HepG2 (cell line): ENCODE data around the gene CKAP2. TPM values are rescaled to one million over a fixed set of nuclear protein-coding genes. Genes with fewer than 3 reads are reported as not detected.

Experiments
- AKAP8 ChIP-seq: sonication (generic); formaldehyde crosslinking; IDR thresholded peaks from 2 replicates; pipeline ENCODE4 v1.5.1; 2020; ENCODE audit warnings: mild to moderate bottlenecking, missing genetic modification reagents
- ATF7-NPFF ChIP-seq: sonication (generic); formaldehyde crosslinking; IDR thresholded peaks from 2 replicates; pipeline ENCODE4 v1.8.1; 2023; ENCODE audit warnings: mild to moderate bottlenecking, low read depth, missing genetic modification reagents, moderate library complexity
- CHCHD3 ChIP-seq: sonication (generic); formaldehyde crosslinking; IDR thresholded peaks from 2 replicates; pipeline ENCODE4 v1.8.0; 2022; ENCODE audit warnings: mild to moderate bottlenecking, missing genetic modification reagents, moderate library complexity
- EED ChIP-seq: sonication (generic); formaldehyde crosslinking; IDR thresholded peaks from 2 replicates; pipeline ENCODE4 v1.5.0; 2020; ENCODE audit warnings: mild to moderate bottlenecking, missing genetic modification reagents
- ELF3 ChIP-seq: IDR thresholded peaks from 2 replicates; pipeline ENCODE4 v1.6.1; 2016; ENCODE audit warnings: missing genetic modification reagents, missing compliant biosample characterization
- ELF4 ChIP-seq: sonication (generic); formaldehyde crosslinking; IDR thresholded peaks from 2 replicates; pipeline ENCODE4 v1.5.0; 2020; ENCODE audit warnings: missing genetic modification reagents, mild to moderate bottlenecking, moderate library complexity, borderline replicate concordance
- FLYWCH1 ChIP-seq: sonication (generic); formaldehyde crosslinking; IDR thresholded peaks from 2 replicates; pipeline ENCODE4 v1.8.1; 2023; ENCODE audit warnings: mild to moderate bottlenecking, missing genetic modification reagents
- GPN1 ChIP-seq: sonication (generic); formaldehyde crosslinking; IDR thresholded peaks from 2 replicates; pipeline ENCODE4 v1.5.1; 2020; ENCODE audit warnings: missing genetic modification reagents, borderline replicate concordance
- HOXA3 ChIP-seq: sonication (generic); formaldehyde crosslinking; IDR thresholded peaks from 2 replicates; pipeline ENCODE4 v1.5.0; 2020; ENCODE audit warnings: missing genetic modification reagents
- MLLT10 ChIP-seq: sonication (generic); formaldehyde crosslinking; IDR thresholded peaks from 2 replicates; pipeline ENCODE4 v1.4.0; 2020; ENCODE audit warnings: missing genetic modification reagents
- MTERF4 ChIP-seq: sonication (generic); formaldehyde crosslinking; IDR thresholded peaks from 2 replicates; pipeline ENCODE4 v1.8.0; 2023; ENCODE audit warnings: mild to moderate bottlenecking, missing genetic modification reagents
- MYNN ChIP-seq: sonication (generic); formaldehyde crosslinking; IDR thresholded peaks from 2 replicates; pipeline ENCODE4 v1.4.0; 2020; ENCODE audit warnings: mild to moderate bottlenecking, low read depth, missing genetic modification reagents
- RARG ChIP-seq: sonication (generic); formaldehyde crosslinking; IDR thresholded peaks from 2 replicates; pipeline ENCODE4 v1.4.0; 2020; ENCODE audit warnings: low read depth, mild to moderate bottlenecking, missing genetic modification reagents
- RBM22 ChIP-seq: fragments of 200-400 bp; formaldehyde crosslinking; optimal IDR thresholded peaks from 2 replicates; pipeline ENCODE3; 2017; ENCODE audit warnings: mild to moderate bottlenecking, low read length, moderate library complexity
- STAT5B ChIP-seq: sonication (generic); formaldehyde crosslinking; IDR thresholded peaks from 2 replicates; pipeline ENCODE4 v1.4.0; 2020; ENCODE audit warnings: missing genetic modification reagents
- SUZ12 ChIP-seq: fragments of 150-350 bp; IDR thresholded peaks from 2 replicates; pipeline ENCODE4 v1.6.1; 2014; ENCODE audit warnings: low read depth, low read length
- TGIF2 ChIP-seq: IDR thresholded peaks from 2 replicates; pipeline ENCODE4 v1.6.1; 2016; ENCODE audit warnings: control low read depth, missing compliant biosample characterization
- ZFX ChIP-seq: sonication (generic); formaldehyde crosslinking; IDR thresholded peaks from 2 replicates; pipeline ENCODE4 v1.4.0; 2020; ENCODE audit warnings: mild to moderate bottlenecking, low read depth, missing genetic modification reagents, moderate library complexity
- ZKSCAN1 ChIP-seq: fragments of 150-350 bp; IDR thresholded peaks from 2 replicates; pipeline ENCODE4 v1.6.1; 2014; ENCODE audit warnings: low read length
- ZNF326 ChIP-seq: sonication (generic); formaldehyde crosslinking; IDR thresholded peaks from 2 replicates; pipeline ENCODE4 v1.4.0; 2020; ENCODE audit warnings: missing genetic modification reagents, borderline replicate concordance
- ZNF367 ChIP-seq: sonication (generic); formaldehyde crosslinking; IDR thresholded peaks from 2 replicates; pipeline ENCODE4 v1.4.0; 2020; ENCODE audit warnings: missing genetic modification reagents, borderline replicate concordance
- ZNF556 ChIP-seq: sonication (generic); formaldehyde crosslinking; IDR thresholded peaks from 2 replicates; pipeline ENCODE4 v1.4.0; 2020; ENCODE audit warnings: mild to moderate bottlenecking, missing genetic modification reagents, borderline replicate concordance
- ZNF644 ChIP-seq: IDR thresholded peaks from 2 replicates; pipeline ENCODE4 v1.6.1; 2016; ENCODE audit warnings: low read depth
- ZNF670 ChIP-seq: sonication (generic); formaldehyde crosslinking; IDR thresholded peaks from 2 replicates; pipeline ENCODE4 v1.8.0; 2022; ENCODE audit warnings: mild to moderate bottlenecking, missing genetic modification reagents, borderline replicate concordance
- ZNF891 ChIP-seq: sonication (generic); formaldehyde crosslinking; IDR thresholded peaks from 2 replicates; pipeline ENCODE4 v1.5.0; 2020; ENCODE audit warnings: mild to moderate bottlenecking, missing genetic modification reagents
- polyA plus RNA-seq, 8 experiments: library from polyadenylated mRNA; depleted of rRNA in 3 of 8; stranded (reverse) in 7 of 8; unstranded in 1 of 8; fragments of >200 nt; fragmentation: Illumina TruSeq in 4 of 8; extraction: Trizol in 4 of 8; gene quantifications; 2 replicates each; pipeline versions ENCODE4 v1.2.1 to v1.2.3, GENCODE V29; 2011 to 2016; ENCODE audit warnings: low read depth in 4 of 8, missing spikeins in 1 of 8, mixed read lengths in 1 of 8; ENCODE audit not compliant: insufficient read depth in 1 of 8
- total RNA-seq, 5 experiments: library from RNA; depleted of rRNA; stranded (reverse); fragments of >200 nt; fragmentation: Illumina TruSeq; extraction: Trizol; gene quantifications; 2 replicates each; pipeline ENCODE4 v1.2.3, GENCODE V29; 2016; ENCODE audit warnings: low read depth in 1 of 5
- TF ChIP-seq, protein P1 (sequence below): IDR thresholded peaks from 2 replicates; pipeline ENCODE4 v1.6.1; 2016; ENCODE audit warnings: low read depth, borderline replicate concordance
- TF ChIP-seq, protein P2 (sequence below): sonication (generic); formaldehyde crosslinking; conservative IDR thresholded peaks from 2 replicates; pipeline ENCODE4 v1.5.0; 2020; ENCODE audit warnings: missing genetic modification reagents

The CKAP2 gene
- total and polyA plus RNA-seq, 2 of the 13 experiments (the other 11 are each of a cell fraction or from before 2014, with no cell fraction given), result 6.7 to 40.3 TPM

DNA sequence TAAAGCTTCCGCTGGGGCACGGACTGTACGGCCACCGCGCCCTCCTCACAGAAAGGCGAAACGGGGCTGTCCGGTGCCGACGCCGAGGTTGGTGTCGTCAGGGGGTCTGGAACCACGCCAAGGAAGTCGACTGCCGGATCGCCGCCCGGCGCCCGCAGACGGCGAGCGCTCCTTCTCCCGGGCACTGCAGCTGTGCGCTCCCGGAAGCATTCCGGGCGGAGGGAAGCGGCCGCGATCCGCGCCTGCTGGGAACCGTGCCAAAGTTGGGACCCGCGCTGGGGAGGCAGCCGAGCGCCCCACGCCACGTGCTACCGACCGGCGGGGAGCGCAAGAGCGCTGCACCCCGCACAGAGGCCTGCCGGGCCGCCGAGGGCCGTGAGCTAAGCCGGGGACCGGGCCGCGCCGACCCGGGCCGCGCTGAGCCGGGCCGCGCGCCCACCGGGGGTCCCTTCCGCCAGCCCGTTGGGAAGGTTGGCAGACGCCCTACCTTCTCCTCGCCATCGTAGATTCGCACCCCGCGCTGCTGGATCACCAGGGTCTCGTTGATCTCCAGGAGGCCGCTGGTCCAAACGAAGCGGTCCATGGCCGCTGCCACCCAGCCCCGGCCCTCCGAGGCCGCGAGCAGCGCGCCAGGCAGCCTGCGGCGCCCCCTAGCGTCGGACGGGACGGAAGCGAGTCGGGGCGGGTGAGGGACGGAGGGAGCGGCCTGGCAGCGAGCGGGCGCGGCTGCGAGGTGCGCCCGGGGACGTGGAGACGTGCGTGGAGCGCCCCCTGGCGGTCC lies 5.1 kb upstream of the CKAP2 start, which contains the start of gene VPS36 (continued):
- TF ChIP-seq HOXA3 (CRISPR knock-in tag) (peak; percentile 83), RARG (no peak), ZNF670 (CRISPR knock-in tag) (peak; percentile 81; the same call in 1 of the 2 replicates), STAT5B (CRISPR knock-in tag) (no peak), MLLT10 (CRISPR knock-in tag) (no peak), TGIF2 (peak; percentile 79; the same call in 1 of the 2 replicates), MYNN (CRISPR knock-in tag) (no peak), ZFX (CRISPR knock-in tag) (peak; percentile 97), ZKSCAN1 (0 out of 2 replicates have a peak, but pooled peaks have one; percentile 19), EED (CRISPR knock-in tag) (0 out of 2 replicates have a peak, but pooled peaks have one; percentile 68), MTERF4 (CRISPR knock-in tag) (peak; percentile 79), FLYWCH1 (CRISPR knock-in tag) (peak; percentile 90; the same call in 1 of the 2 replicates), GPN1 (CRISPR knock-in tag) (no peak), AKAP8 (CRISPR knock-in tag) (peak; percentile 28), ELF3 (CRISPR knock-in tag) (peak; percentile 82), ZNF367 (CRISPR knock-in tag) (peak; percentile 53; the same call in 1 of the 2 replicates), ZNF326 (CRISPR knock-in tag) (no peak), ZNF891 (CRISPR knock-in tag) (peak; percentile 57), ZNF556 (CRISPR knock-in tag) (peak; percentile 94), RBM22 (peak; percentile 24), CHCHD3 (no peak), ZNF644 (CRISPR knock-in tag) (no peak), ELF4 (CRISPR knock-in tag) (0 out of 2 replicates have a peak, but pooled peaks have one; percentile 42), ATF7-NPFF (CRISPR knock-in tag) (peak; percentile 81; the same call in 1 of the 2 replicates), SUZ12 (no peak)
- TF ChIP-seq, protein P1, sequence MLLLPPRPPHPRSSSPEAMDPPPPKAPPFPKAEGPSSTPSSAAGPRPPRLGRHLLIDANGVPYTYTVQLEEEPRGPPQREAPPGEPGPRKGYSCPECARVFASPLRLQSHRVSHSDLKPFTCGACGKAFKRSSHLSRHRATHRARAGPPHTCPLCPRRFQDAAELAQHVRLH (CRISPR knock-in tag), result peak; percentile 51; the same call in 1 of the 2 replicates
- TF ChIP-seq, protein P2, sequence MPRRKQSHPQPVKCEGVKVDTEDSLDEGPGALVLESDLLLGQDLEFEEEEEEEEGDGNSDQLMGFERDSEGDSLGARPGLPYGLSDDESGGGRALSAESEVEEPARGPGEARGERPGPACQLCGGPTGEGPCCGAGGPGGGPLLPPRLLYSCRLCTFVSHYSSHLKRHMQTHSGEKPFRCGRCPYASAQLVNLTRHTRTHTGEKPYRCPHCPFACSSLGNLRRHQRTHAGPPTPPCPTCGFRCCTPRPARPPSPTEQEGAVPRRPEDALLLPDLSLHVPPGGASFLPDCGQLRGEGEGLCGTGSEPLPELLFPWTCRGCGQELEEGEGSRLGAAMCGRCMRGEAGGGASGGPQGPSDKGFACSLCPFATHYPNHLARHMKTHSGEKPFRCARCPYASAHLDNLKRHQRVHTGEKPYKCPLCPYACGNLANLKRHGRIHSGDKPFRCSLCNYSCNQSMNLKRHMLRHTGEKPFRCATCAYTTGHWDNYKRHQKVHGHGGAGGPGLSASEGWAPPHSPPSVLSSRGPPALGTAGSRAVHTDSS (CRISPR knock-in tag), result no peak
